Measurements from ENCODE around the gene XRCC3.

- TF ChIP-seq EZH2 (IDR thresholded peaks at IDR 0.05; ENCODE audit: low read depth, unreplicated experiment) (no peak), EZH2phosphoT487 (IDR thresholded peaks at IDR 0.05; ENCODE audit: unreplicated experiment) (no peak), STAT1 (IDR thresholded peaks at IDR 0.05; ENCODE audit: unreplicated experiment) (no peak), POLR2AphosphoS5 (IDR thresholded peaks at IDR 0.05; ENCODE audit: low read depth) (no peak), REST (IDR thresholded peaks at IDR 0.05; ENCODE audit: unreplicated experiment) (no peak), ZNF114 (CRISPR knock-in tag; IDR thresholded peaks at IDR 0.05) (no peak), ETS1 (IDR thresholded peaks at IDR 0.05) (no peak), JUNB (IDR thresholded peaks at IDR 0.05; ENCODE audit: unreplicated experiment) (no peak), CREB1 (CRISPR knock-in tag; IDR thresholded peaks at IDR 0.05; ENCODE audit: low read depth) (no peak)
- TF ChIP-seq, protein P1, sequence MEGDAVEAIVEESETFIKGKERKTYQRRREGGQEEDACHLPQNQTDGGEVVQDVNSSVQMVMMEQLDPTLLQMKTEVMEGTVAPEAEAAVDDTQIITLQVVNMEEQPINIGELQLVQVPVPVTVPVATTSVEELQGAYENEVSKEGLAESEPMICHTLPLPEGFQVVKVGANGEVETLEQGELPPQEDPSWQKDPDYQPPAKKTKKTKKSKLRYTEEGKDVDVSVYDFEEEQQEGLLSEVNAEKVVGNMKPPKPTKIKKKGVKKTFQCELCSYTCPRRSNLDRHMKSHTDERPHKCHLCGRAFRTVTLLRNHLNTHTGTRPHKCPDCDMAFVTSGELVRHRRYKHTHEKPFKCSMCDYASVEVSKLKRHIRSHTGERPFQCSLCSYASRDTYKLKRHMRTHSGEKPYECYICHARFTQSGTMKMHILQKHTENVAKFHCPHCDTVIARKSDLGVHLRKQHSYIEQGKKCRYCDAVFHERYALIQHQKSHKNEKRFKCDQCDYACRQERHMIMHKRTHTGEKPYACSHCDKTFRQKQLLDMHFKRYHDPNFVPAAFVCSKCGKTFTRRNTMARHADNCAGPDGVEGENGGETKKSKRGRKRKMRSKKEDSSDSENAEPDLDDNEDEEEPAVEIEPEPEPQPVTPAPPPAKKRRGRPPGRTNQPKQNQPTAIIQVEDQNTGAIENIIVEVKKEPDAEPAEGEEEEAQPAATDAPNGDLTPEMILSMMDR (conservative IDR thresholded peaks at IDR 0.05; ENCODE audit: low read depth in 2 of 2): no peak
Measured at GRCh38 chr14:103731481-103731880, 16.2 kb upstream of the XRCC3 start.

Data from GM23338 (cell line).